Spleen (tissue), 11 donors: ENCODE data around the gene SHISA9. TPM values are rescaled to one million over a fixed set of nuclear protein-coding genes. Genes with fewer than 3 reads are reported as not detected.

Source experiments
- DNase-seq: peaks from one replicate; pipeline ENCODE4 v3.0.0-alpha.2; 2020
- H3K27ac ChIP-seq, 8 donors: fragments of 200-600 bp; sonication (generic) in 7 of 8; 1 replicate in 4 of 8; 2 replicates in 4 of 8; pipeline versions ENCODE4 v1.5.0 to v1.8.0; 2016 to 2021; ENCODE audit warnings: inconsistent platforms in 4 of 8, mild to moderate bottlenecking in 4 of 8, moderate library complexity in 1 of 8
- H3K27me3 ChIP-seq, 7 donors: fragments of 200-600 bp; sonication (generic) in 6 of 7; replicated peaks in 1 of 7; 1 replicate in 4 of 7; 2 replicates in 3 of 7; pipeline versions ENCODE4 v1.5.0 to v1.8.0; 2016 to 2021; ENCODE audit warnings: inconsistent platforms in 3 of 7, mild to moderate bottlenecking in 1 of 7
- H3K36me3 ChIP-seq, 6 donors: fragments of 200-600 bp; sonication (generic) in 5 of 6; 1 replicate in 4 of 6; 2 replicates in 2 of 6; pipeline versions ENCODE4 v1.5.0 to v1.8.0; 2016 to 2021; ENCODE audit warnings: inconsistent platforms in 2 of 6
- H3K4me1 ChIP-seq, 6 donors: fragments of 200-600 bp; sonication (generic) in 5 of 6; 1 replicate in 3 of 6; 2 replicates in 3 of 6; pipeline versions ENCODE4 v1.5.0 to v1.8.0; 2016 to 2021; ENCODE audit warnings: inconsistent platforms in 3 of 6
- H3K4me3 ChIP-seq, 8 donors: fragments of 200-600 bp; sonication (generic) in 7 of 8; 1 replicate in 4 of 8; 2 replicates in 4 of 8; pipeline versions ENCODE4 v1.5.0 to v1.8.0; 2016 to 2021; ENCODE audit warnings: inconsistent platforms in 4 of 8, mild to moderate bottlenecking in 4 of 8, moderate library complexity in 2 of 8
- H3K9me3 ChIP-seq, 8 donors: fragments of 200-600 bp; sonication (generic) in 7 of 8; 1 replicate in 4 of 8; 2 replicates in 4 of 8; pipeline versions ENCODE4 v1.5.0 to v1.8.0; 2016 to 2021; ENCODE audit warnings: inconsistent platforms in 4 of 8
- POLR2A ChIP-seq, 3 donors: fragments of 450-650 bp; IDR thresholded peaks; one replicate each; pipeline ENCODE4 v1.5.1; 2017; ENCODE audit warnings: antibody characterized with exemption in 3 of 3, mild to moderate bottlenecking in 1 of 3
- POLR2AphosphoS5 ChIP-seq, 3 donors: sonication (generic); formaldehyde crosslinking; IDR thresholded peaks; one replicate each; pipeline ENCODE4 v1.5.1; 2017; ENCODE audit warnings: antibody characterized with exemption in 3 of 3
- WGBS, 5 donors: extraction: QIAGEN DNeasy Blood & Tissue Kit in 3 of 5; methylation state at CpG; one replicate each; pipeline versions ENCODE4 v1.1.5 to v1.1.7; 2013 to 2018; 5-methylcytosine and 5-hydroxymethylcytosine counted together
- intact Hi-C: fragments of 100-400 bp; cut with DNase I; formaldehyde crosslinking; loops from one replicate; pipeline ENCODE4 v1.15.0; 2023; ENCODE audit warnings: low total_unique reads
- polyA plus RNA-seq, 3 donors: library from polyadenylated mRNA; stranded (reverse); fragments of 200-250 nt; gene quantifications; one replicate each; pipeline ENCODE4 v1.2.1, GENCODE V29; 2013
- total RNA-seq, 7 donors: library from RNA; depleted of rRNA in 3 of 7; stranded (reverse); fragments of >200 nt in 3 of 7; fragmentation: NEBNext Ultra II Directional in 4 of 7; extraction: Animal tissue kit (Norgen Biotek cat#: 25700) in 4 of 7; gene quantifications; one replicate each; pipeline versions ENCODE4 v1.1.0 to v1.2.1, GENCODE V29; 2016 to 2021
- TF ChIP-seq, protein P1 (sequence below), 11 experiments: fragments of 200-600 bp in 7 of 11; fragments of 450-650 bp in 4 of 11; sonication (generic) in 4 of 11; IDR thresholded peaks in 8 of 11; conservative IDR thresholded peaks in 3 of 11; 1 replicate in 7 of 11; 2 replicates in 4 of 11; pipeline versions ENCODE4 v1.4.0 to v1.8.0; 2016 to 2021; ENCODE audit warnings: antibody characterized with exemption in 11 of 11, inconsistent platforms in 4 of 11, mild to moderate bottlenecking in 1 of 11
- donor health status: healthy with polysubstance abuse.
- donor health status: DM: no; HTN: no; CAD: no; lungs with moderate emphysema.
- donor health status: DM: no; HTN: no; CAD: no.
- donor health status: Bipolar disorder and iron deficiency.
- donor health status: healthy.
- donor health status: DM: no; HTN: no; CAD: no.
- donor health status: DM: yes; HTN: yes; CAD: no.

SHISA9 gene
- total and polyA plus RNA-seq, 10 donors, result 0.02 to 0.17 (median 0.05) TPM; not detected in 4

- intact Hi-C loops, result no loop called here
- no peaks in the 10 kb centered on the region for H3K4me1 ChIP-seq
- 26 to 36% (median 29%) methylated on average over 2 of the region's 2 CpGs for WGBS, 5 donors
- no peak overlapping the region for H3K27ac ChIP-seq
- peaks cover 0 to 37% (median 19%) of the 10 kb centered on the region in 8 donors for H3K9me3 ChIP-seq
- no peaks in the 10 kb centered on the region for H3K36me3 ChIP-seq
- no peak for DNase-seq
- no peak overlapping the region for H3K4me3 ChIP-seq
- H3K27me3 ChIP-seq, result no peaks in the 10 kb centered on the region
- TF ChIP-seq POLR2A (IDR thresholded peaks at IDR 0.05) (no peak), POLR2AphosphoS5 (IDR thresholded peaks at IDR 0.05) (no peak)
- TF ChIP-seq, protein P1, sequence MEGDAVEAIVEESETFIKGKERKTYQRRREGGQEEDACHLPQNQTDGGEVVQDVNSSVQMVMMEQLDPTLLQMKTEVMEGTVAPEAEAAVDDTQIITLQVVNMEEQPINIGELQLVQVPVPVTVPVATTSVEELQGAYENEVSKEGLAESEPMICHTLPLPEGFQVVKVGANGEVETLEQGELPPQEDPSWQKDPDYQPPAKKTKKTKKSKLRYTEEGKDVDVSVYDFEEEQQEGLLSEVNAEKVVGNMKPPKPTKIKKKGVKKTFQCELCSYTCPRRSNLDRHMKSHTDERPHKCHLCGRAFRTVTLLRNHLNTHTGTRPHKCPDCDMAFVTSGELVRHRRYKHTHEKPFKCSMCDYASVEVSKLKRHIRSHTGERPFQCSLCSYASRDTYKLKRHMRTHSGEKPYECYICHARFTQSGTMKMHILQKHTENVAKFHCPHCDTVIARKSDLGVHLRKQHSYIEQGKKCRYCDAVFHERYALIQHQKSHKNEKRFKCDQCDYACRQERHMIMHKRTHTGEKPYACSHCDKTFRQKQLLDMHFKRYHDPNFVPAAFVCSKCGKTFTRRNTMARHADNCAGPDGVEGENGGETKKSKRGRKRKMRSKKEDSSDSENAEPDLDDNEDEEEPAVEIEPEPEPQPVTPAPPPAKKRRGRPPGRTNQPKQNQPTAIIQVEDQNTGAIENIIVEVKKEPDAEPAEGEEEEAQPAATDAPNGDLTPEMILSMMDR (IDR thresholded peaks at IDR 0.05 in 8 of 11, conservative IDR thresholded peaks at IDR 0.05 in 3 of 11), result no peak
Measured at GRCh38 chr16:13039526-13039925, 138.1 kb downstream of the SHISA9 start.

DNA sequence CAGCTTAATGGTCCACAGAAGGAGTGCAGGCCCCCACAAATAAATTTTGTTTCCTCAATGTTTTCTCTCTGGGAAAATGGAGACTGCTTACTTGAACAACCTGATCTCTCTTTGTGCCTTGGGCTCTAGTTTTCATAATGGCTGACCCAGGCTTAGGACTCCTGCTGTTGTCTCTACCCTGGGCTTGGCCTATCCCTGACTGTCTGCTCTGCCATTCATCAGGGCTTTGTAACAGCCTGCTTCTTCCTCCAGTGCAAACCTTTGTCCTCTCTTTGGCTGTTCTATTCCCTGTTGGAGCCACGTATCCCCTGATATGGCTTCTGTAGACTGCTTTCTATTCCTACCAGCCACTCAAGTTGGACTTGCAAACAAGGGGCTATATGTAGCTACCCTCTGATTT, 139.8 kb downstream of the SHISA9 start:
- no peak for DNase-seq
- peaks cover 0 to 34% (median 19%) of the 10 kb centered on the region in 8 donors for H3K9me3 ChIP-seq
- 44 to 71% (median 58%) methylated on average over 1 of the region's 1 CpG for WGBS, 5 donors
- no peaks in the 10 kb centered on the region for H3K27me3 ChIP-seq
- no peak overlapping the region for H3K27ac ChIP-seq
- H3K4me1 ChIP-seq, result no peaks in the 10 kb centered on the region
- TF ChIP-seq POLR2A (IDR thresholded peaks at IDR 0.05), result no peak
- no peaks in the 10 kb centered on the region for H3K36me3 ChIP-seq
- H3K4me3 ChIP-seq, result no peak overlapping the region
- intact Hi-C loops, result no loop called here

- no peak for DNase-seq
- H3K27ac ChIP-seq, result no peak overlapping the region
Measured at GRCh38 chr16:13041646-13042290, 140.4 kb downstream of the SHISA9 start.

DNA sequence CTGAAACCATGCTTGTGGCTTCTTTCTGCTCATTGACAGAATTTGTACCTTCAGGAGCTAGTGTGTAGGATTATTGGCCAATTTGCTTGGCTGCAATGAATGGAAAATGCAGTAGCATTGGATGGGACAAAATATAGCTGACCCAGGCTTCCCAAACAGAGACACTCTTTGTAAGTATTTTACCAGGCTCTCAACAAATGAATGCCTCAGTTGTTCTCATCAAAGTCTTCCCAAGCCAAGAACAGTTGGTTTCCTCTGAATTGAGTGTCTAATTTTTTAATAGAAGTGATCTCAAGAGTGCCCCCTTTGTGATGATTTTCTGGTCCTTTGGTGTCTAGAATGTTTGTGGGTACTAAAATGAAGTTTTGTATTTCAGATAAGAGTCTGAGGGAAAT, 140.9 kb downstream of the SHISA9 start:
- Histone ChIP-seq H3K27ac (no peak overlapping the region), H3K4me1 (no peaks in the 10 kb centered on the region), H3K4me3 (no peak overlapping the region), H3K36me3 (no peaks in the 10 kb centered on the region), H3K9me3 (peaks cover 0 to 34% (median 19%) of the 10 kb centered on the region in 8 donors), H3K27me3 (no peaks in the 10 kb centered on the region)
- TF ChIP-seq, protein P1 (IDR thresholded peaks at IDR 0.05 in 8 of 11, conservative IDR thresholded peaks at IDR 0.05 in 3 of 11), result no peak
- TF ChIP-seq POLR2AphosphoS5 (IDR thresholded peaks at IDR 0.05) (no peak), POLR2A (IDR thresholded peaks at IDR 0.05) (no peak)
- intact Hi-C loops, result no loop called here
- DNase-seq, result no peak

More at GRCh38 chr16:13041646-13042290, 140.4 kb downstream of the SHISA9 start:
- 66 to 79% (median 74%) methylated on average over 4 to 5 of the region's 5 CpGs for WGBS, 5 donors
- TF ChIP-seq, protein P1 (IDR thresholded peaks at IDR 0.05 in 8 of 11, conservative IDR thresholded peaks at IDR 0.05 in 3 of 11), result no peak
- TF ChIP-seq POLR2AphosphoS5 (IDR thresholded peaks at IDR 0.05) (no peak), POLR2A (IDR thresholded peaks at IDR 0.05) (no peak)
- Histone ChIP-seq H3K9me3 (peaks cover 0 to 34% (median 19%) of the 10 kb centered on the region in 8 donors), H3K4me1 (no peaks in the 10 kb centered on the region), H3K4me3 (no peak overlapping the region), H3K27me3 (no peaks in the 10 kb centered on the region), H3K36me3 (no peaks in the 10 kb centered on the region)
- intact Hi-C loops, result no loop called here
